ENCODE results near the gene GSS.

Gene GSS

GRCh38 chr20:34955231-34956040, at the start of gene GSS, which contains the start of gene MYH7B:
GSS (minus strand) TSS chr20:34955806; CDS start chr20:34951852, 3,954 bp downstream.
MYH7B (plus strand) TSS chr20:34955868; CDS start chr20:34978006, 22,138 bp downstream.
- H3K36me3 Mint-ChIP-seq (ENCODE audit: low read depth): peaks cover 26% of the 10 kb centered on the region
- H3K9me3 Mint-ChIP-seq: no peaks in the 10 kb centered on the region
- peak within 1 kb of the TSS; percentile 98 for H3K4me3 Mint-ChIP-seq
- peak; percentile 99 for DNase-seq
- peaks cover 29% of the 10 kb centered on the region for H3K4me1 Mint-ChIP-seq (ENCODE audit: low read depth)
- peak within 1 kb of the TSS; percentile 99 for H3K27ac Mint-ChIP-seq
- no peaks in the 10 kb centered on the region for H3K27me3 Mint-ChIP-seq

- no peak for DNase-seq
- peak overlapping the region; percentile 52 for H3K27ac Mint-ChIP-seq
- no peaks in the 10 kb centered on the region for H3K4me1 Mint-ChIP-seq (ENCODE audit: low read depth)
- H3K4me3 Mint-ChIP-seq: no peak overlapping the region
- H3K9me3 Mint-ChIP-seq: no peaks in the 10 kb centered on the region
- H3K27me3 Mint-ChIP-seq: no peaks in the 10 kb centered on the region
- peaks cover 96% of the 10 kb centered on the region for H3K36me3 Mint-ChIP-seq (ENCODE audit: low read depth)
These were observed 49.3 kb upstream of the GSS start for GRCh38 chr20:35004749-35005462.

GRCh38 chr20:35004051-35004725, 48.6 kb upstream of the GSS start:
- Mint-ChIP-seq H3K9me3 (no peaks in the 10 kb centered on the region), H3K36me3 (ENCODE audit: low read depth) (peaks cover 94% of the 10 kb centered on the region), H3K27me3 (no peaks in the 10 kb centered on the region), H3K4me3 (no peak overlapping the region), H3K27ac (peak overlapping the region; percentile 14), H3K4me1 (ENCODE audit: low read depth) (no peaks in the 10 kb centered on the region)
- DNase-seq: no peak

GRCh38 chr20:35003211-35004031, 47.8 kb upstream of the GSS start:
- Mint-ChIP-seq H3K27me3 (no peaks in the 10 kb centered on the region), H3K4me3 (no peak overlapping the region), H3K36me3 (ENCODE audit: low read depth) (peaks cover 94% of the 10 kb centered on the region), H3K27ac (no peak overlapping the region), H3K9me3 (no peaks in the 10 kb centered on the region), H3K4me1 (ENCODE audit: low read depth) (no peaks in the 10 kb centered on the region)
- DNase-seq: no peak

GRCh38 chr20:35002426-35003210, 47.0 kb upstream of the GSS start:
- Mint-ChIP-seq H3K27ac (peak overlapping the region; percentile 18), H3K9me3 (no peaks in the 10 kb centered on the region), H3K4me3 (no peak overlapping the region), H3K4me1 (ENCODE audit: low read depth) (no peaks in the 10 kb centered on the region), H3K36me3 (ENCODE audit: low read depth) (peaks cover 94% of the 10 kb centered on the region), H3K27me3 (no peaks in the 10 kb centered on the region)
- DNase-seq: no peak

GRCh38 chr20:35001596-35002362, 46.2 kb upstream of the GSS start:
- no peak overlapping the region for H3K4me3 Mint-ChIP-seq
- H3K27ac Mint-ChIP-seq: peak overlapping the region; percentile 60
- no peak for DNase-seq
- no peaks in the 10 kb centered on the region for H3K4me1 Mint-ChIP-seq (ENCODE audit: low read depth)
- H3K36me3 Mint-ChIP-seq (ENCODE audit: low read depth): peaks cover 92% of the 10 kb centered on the region
- no peaks in the 10 kb centered on the region for H3K27me3 Mint-ChIP-seq
- no peaks in the 10 kb centered on the region for H3K9me3 Mint-ChIP-seq

- Mint-ChIP-seq H3K27ac (peak overlapping the region; percentile 57), H3K27me3 (no peaks in the 10 kb centered on the region), H3K4me1 (ENCODE audit: low read depth) (no peaks in the 10 kb centered on the region), H3K9me3 (no peaks in the 10 kb centered on the region), H3K4me3 (no peak overlapping the region), H3K36me3 (ENCODE audit: low read depth) (peaks cover 93% of the 10 kb centered on the region)
- DNase-seq: no peak
These were observed 45.5 kb upstream of the GSS start for GRCh38 chr20:35000922-35001595.

- peak overlapping the region; percentile 57 for H3K27ac Mint-ChIP-seq
- H3K4me3 Mint-ChIP-seq: no peak overlapping the region
These were observed 44.8 kb upstream of the GSS start for GRCh38 chr20:35000311-35000921.

GRCh38 chr20:34999782-35000181, 44.2 kb upstream of the GSS start:
- peak overlapping the region; percentile 22 for H3K27ac Mint-ChIP-seq
- H3K27me3 Mint-ChIP-seq: no peaks in the 10 kb centered on the region
- no peaks in the 10 kb centered on the region for H3K9me3 Mint-ChIP-seq
- no peak overlapping the region for H3K4me3 Mint-ChIP-seq
- H3K36me3 Mint-ChIP-seq (ENCODE audit: low read depth): peaks cover 87% of the 10 kb centered on the region
- no peak for DNase-seq
- no peaks in the 10 kb centered on the region for H3K4me1 Mint-ChIP-seq (ENCODE audit: low read depth)

More at GRCh38 chr20:35000311-35000921, 44.8 kb upstream of the GSS start:
- no peaks in the 10 kb centered on the region for H3K9me3 Mint-ChIP-seq
- H3K4me1 Mint-ChIP-seq (ENCODE audit: low read depth): no peaks in the 10 kb centered on the region
- peaks cover 92% of the 10 kb centered on the region for H3K36me3 Mint-ChIP-seq (ENCODE audit: low read depth)
- no peak for DNase-seq
- no peaks in the 10 kb centered on the region for H3K27me3 Mint-ChIP-seq

GRCh38 chr20:34999021-34999451, 43.4 kb upstream of the GSS start:
- no peak for DNase-seq
- Mint-ChIP-seq H3K36me3 (ENCODE audit: low read depth) (peaks cover 85% of the 10 kb centered on the region), H3K9me3 (no peaks in the 10 kb centered on the region), H3K27me3 (no peaks in the 10 kb centered on the region), H3K4me1 (ENCODE audit: low read depth) (no peaks in the 10 kb centered on the region), H3K27ac (no peak overlapping the region), H3K4me3 (no peak overlapping the region)

GRCh38 chr20:34998331-34998950, 42.8 kb upstream of the GSS start:
- H3K27me3 Mint-ChIP-seq: no peaks in the 10 kb centered on the region
- peaks cover 83% of the 10 kb centered on the region for H3K36me3 Mint-ChIP-seq (ENCODE audit: low read depth)
- no peaks in the 10 kb centered on the region for H3K4me1 Mint-ChIP-seq (ENCODE audit: low read depth)
- no peak overlapping the region for H3K27ac Mint-ChIP-seq
- no peaks in the 10 kb centered on the region for H3K9me3 Mint-ChIP-seq
- DNase-seq: no peak
- no peak overlapping the region for H3K4me3 Mint-ChIP-seq

GRCh38 chr20:34997774-34998173, 42.2 kb upstream of the GSS start:
- no peaks in the 10 kb centered on the region for H3K4me1 Mint-ChIP-seq (ENCODE audit: low read depth)
- DNase-seq: no peak
- H3K9me3 Mint-ChIP-seq: no peaks in the 10 kb centered on the region
- peak overlapping the region; percentile 15 for H3K27ac Mint-ChIP-seq
- no peak overlapping the region for H3K4me3 Mint-ChIP-seq
- H3K36me3 Mint-ChIP-seq (ENCODE audit: low read depth): peaks cover 79% of the 10 kb centered on the region
- H3K27me3 Mint-ChIP-seq: no peaks in the 10 kb centered on the region
